GM12878 (cell line): ENCODE measurements around the gene RAPSN. TPM values are rescaled to one million over a fixed set of nuclear protein-coding genes. Genes with fewer than 3 reads are reported as not detected.

ENCODE experiments used
- ATAC-seq: fragments of 200-7000 bp; cut with Tn5 transposase; 3 replicates; pipeline ENCODE4 v1.9.1; 2020; ENCODE audit warnings: mild to moderate bottlenecking, moderate library complexity
- BruUV-seq: library from RNA; stranded (reverse); fragments of 400-500 nt; replicated peaks from 2 replicates; lab custom pipeline; 2021; lab: Mats Ljungman, UMichigan
- CTCF ChIA-PET: fragments of 300-600 bp; sonication (Branson Sonifier 250); formaldehyde crosslinking; extraction: SDS; loops from one replicate; lab custom pipeline; 2021; ENCODE audit warnings: inconsistent platforms; lab: Yijun Ruan, JAX
- POLR2A ChIA-PET: fragments of 350-600 bp; formaldehyde crosslinking; extraction: SDS; loops from one replicate; lab custom pipeline; 2021; ENCODE audit warnings: inconsistent platforms; lab: Charles Lee
- RAD21 ChIA-PET: fragments of 300-600 bp; sonication (Branson Sonifier 250); formaldehyde crosslinking; loops from one replicate; lab custom pipeline; 2023; ENCODE audit warnings: antibody characterized with exemption; ENCODE audit not compliant: unreplicated experiment; lab: Charles Lee
- SMC1A ChIA-PET: fragments of 300-600 bp; sonication (Branson Sonifier 250); formaldehyde crosslinking; loops from one replicate; lab custom pipeline; 2023; ENCODE audit not compliant: unreplicated experiment, uncharacterized antibody; lab: Charles Lee
- DNase-seq: peaks from one replicate; pipeline ENCODE4 v3.0.0-alpha.2; 2011; ENCODE audit warnings: low read depth, low spot score
- FAIRE-seq: peaks from 3 replicates; lab custom pipeline; 2011; peaks lifted over from hg19 to GRCh38; lab: Jason Lieb, UNC
- H2AFZ ChIP-seq: 2 replicates; pipeline ENCODE4 v1.6.0; 2011; ENCODE audit warnings: low read depth, low read length, control low read depth; ENCODE audit not compliant: control insufficient read depth
- H3K27ac ChIP-seq: 2 replicates; pipeline ENCODE4 v1.5.1; 2011; ENCODE audit warnings: control low read depth; ENCODE audit not compliant: control insufficient read depth, insufficient read depth
- H3K27me3 ChIP-seq, 2 experiments: replicated peaks in 1 of 2; 2 replicates each; pipeline versions ENCODE4 v1.6.0 to v1.6.1; 2011; ENCODE audit warnings: low read length in 1 of 2; ENCODE audit not compliant: control insufficient read depth in 2 of 2, insufficient read depth in 2 of 2
- H3K36me3 ChIP-seq, 2 experiments: 2 replicates each; pipeline ENCODE4 v1.5.1; 2011; ENCODE audit warnings: low read length in 1 of 2; ENCODE audit not compliant: control insufficient read depth in 2 of 2, insufficient read depth in 2 of 2
- H3K4me1 ChIP-seq: 2 replicates; pipeline ENCODE4 v1.6.1; 2011; ENCODE audit warnings: mild to moderate bottlenecking, low read length, moderate library complexity, mixed read lengths; ENCODE audit not compliant: control insufficient read depth, insufficient read depth
- H3K4me2 ChIP-seq: 2 replicates; pipeline ENCODE4 v1.6.0; 2011; ENCODE audit warnings: control low read depth; ENCODE audit not compliant: control insufficient read depth, insufficient read depth
- H3K4me3 ChIP-seq: fragments of 200-600 bp; sonication (generic); 2 replicates; pipeline ENCODE4 v1.5.1; 2016
- H3K79me2 ChIP-seq: 2 replicates; pipeline ENCODE4 v1.6.0; 2011; ENCODE audit warnings: low read length; ENCODE audit not compliant: control insufficient read depth, insufficient read depth
- H3K9ac ChIP-seq: 2 replicates; pipeline ENCODE4 v1.8.0; 2011; ENCODE audit warnings: low read length, control low read depth, mixed read lengths; ENCODE audit not compliant: control insufficient read depth, insufficient read depth
- H3K9me3 ChIP-seq: replicated peaks from 3 replicates; pipeline ENCODE4 v1.5.1; 2011; ENCODE audit warnings: mild to moderate bottlenecking, low read length; ENCODE audit not compliant: control insufficient read depth, insufficient read depth
- H4K20me1 ChIP-seq: 2 replicates; pipeline ENCODE4 v1.6.0; 2011; ENCODE audit not compliant: control insufficient read depth, insufficient read depth
- FOS ChIP-seq: IDR thresholded peaks from 3 replicates; pipeline ENCODE4 v1.6.1; 2011; ENCODE audit warnings: borderline replicate concordance; ENCODE audit not compliant: insufficient read length; ENCODE audit errors: extremely low read depth
- FOXM1 ChIP-seq: IDR thresholded peaks from 2 replicates; pipeline ENCODE4 v1.6.1; 2012; ENCODE audit warnings: low read depth, mild to moderate bottlenecking, inconsistent platforms, low read length, moderate library complexity
- RCOR1 ChIP-seq: conservative IDR thresholded peaks from 2 replicates; pipeline ENCODE4 v1.6.1; 2012; ENCODE audit warnings: low read depth, low read length, improper control_type of control experiment
- STAT1 ChIP-seq: fragments of 450-650 bp; conservative IDR thresholded peaks from 2 replicates; pipeline ENCODE4 v1.6.1; 2014; ENCODE audit warnings: antibody characterized with exemption, mild to moderate bottlenecking
- ZNF24 ChIP-seq: fragments of 450-650 bp; IDR thresholded peaks from 2 replicates; pipeline ENCODE4 v1.6.1; 2017; ENCODE audit warnings: antibody characterized with exemption, mild to moderate bottlenecking
- WGBS: methylation state at CpG from one replicate; pipeline ENCODE4 v1.1.6; 2016; ENCODE audit warnings: low lambda C conversion rate; ENCODE audit not compliant: insufficient replicate concordance, insufficient coverage; ENCODE audit errors: missing lambda C conversion rate; 5-methylcytosine and 5-hydroxymethylcytosine counted together
- in situ Hi-C: fragments of 300-500 bp; cut with MboI; formaldehyde crosslinking; loops from 9 replicates; pipeline ENCODE4 v1.14.3; 2018; ENCODE audit warnings: mixed read lengths
- intact Hi-C: fragments of 100-400 bp; cut with micrococcal nuclease; formaldehyde crosslinking; loops from one replicate; pipeline ENCODE4 v1.14.2; 2022; ENCODE audit not compliant: unreplicated experiment
- polyA plus RNA-seq, 11 experiments: library from polyadenylated mRNA; depleted of rRNA in 4 of 11; unstranded in 6 of 11; stranded (reverse) in 5 of 11; fragments of >200 nt; fragmentation: Nextera tagmentation in 4 of 11; fragmentation: Illumina TruSeq in 1 of 11; extraction: Ambion mirVana in 4 of 11; extraction: Trizol in 1 of 11; gene quantifications; 1 replicate in 1 of 11; 2 replicates in 10 of 11; pipeline versions ENCODE4 v1.2.1 to v1.2.3, GENCODE V29; 2011 to 2016; ENCODE audit warnings: inconsistent platforms in 2 of 11, missing spikeins in 2 of 11, low read depth in 1 of 11
- total RNA-seq, 4 experiments: library from RNA; depleted of rRNA in 3 of 4; stranded (reverse); fragments of >200 nt in 3 of 4; fragmentation: Illumina TruSeq in 1 of 4; extraction: Trizol in 1 of 4; gene quantifications; 2 replicates each; pipeline versions ENCODE4 v1.2.1 to v1.2.3, GENCODE V29; 2013 to 2021
- TF ChIP-seq, protein P1 (sequence below): fragments of 450-650 bp; IDR thresholded peaks from 2 replicates; pipeline ENCODE4 v1.6.1; 2016; ENCODE audit warnings: mild to moderate bottlenecking, moderate library complexity, borderline replicate concordance
- TF ChIP-seq, protein P2 (sequence below): IDR thresholded peaks from 2 replicates; pipeline ENCODE4 v1.6.1; 2011; ENCODE audit warnings: low read depth, low read length, improper control_type of control experiment, borderline replicate concordance
- TF ChIP-seq, protein P3 (sequence below): IDR thresholded peaks from 2 replicates; pipeline ENCODE4 v1.6.1; 2011; ENCODE audit warnings: borderline replicate concordance, low read depth, mild to moderate bottlenecking, moderate library complexity, low read length; ENCODE audit not compliant: insufficient read depth, poor library complexity, severe bottlenecking

The RAPSN gene
- total and polyA plus RNA-seq, 10 of the 15 experiments (the other 5 are each of a cell fraction or from before 2014, with no cell fraction given): 0.08 to 0.23 (median 0.14) TPM; not detected in 6

DNA sequence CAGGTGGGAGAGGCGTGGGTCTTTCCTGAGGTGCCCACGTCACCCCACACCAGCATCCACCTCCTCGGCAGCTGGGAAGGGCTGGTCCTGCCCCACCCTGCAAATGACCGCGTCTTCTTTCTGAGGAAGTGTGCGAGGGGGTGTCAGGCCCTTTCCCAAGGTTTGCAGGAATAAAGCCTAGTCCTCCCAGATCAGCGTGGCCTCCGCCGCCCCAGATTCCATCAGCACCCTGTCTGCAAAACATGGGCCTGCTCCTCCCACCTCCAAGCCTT lies 55.0 kb downstream of the RAPSN start (continued):
- TF ChIP-seq, protein P1, sequence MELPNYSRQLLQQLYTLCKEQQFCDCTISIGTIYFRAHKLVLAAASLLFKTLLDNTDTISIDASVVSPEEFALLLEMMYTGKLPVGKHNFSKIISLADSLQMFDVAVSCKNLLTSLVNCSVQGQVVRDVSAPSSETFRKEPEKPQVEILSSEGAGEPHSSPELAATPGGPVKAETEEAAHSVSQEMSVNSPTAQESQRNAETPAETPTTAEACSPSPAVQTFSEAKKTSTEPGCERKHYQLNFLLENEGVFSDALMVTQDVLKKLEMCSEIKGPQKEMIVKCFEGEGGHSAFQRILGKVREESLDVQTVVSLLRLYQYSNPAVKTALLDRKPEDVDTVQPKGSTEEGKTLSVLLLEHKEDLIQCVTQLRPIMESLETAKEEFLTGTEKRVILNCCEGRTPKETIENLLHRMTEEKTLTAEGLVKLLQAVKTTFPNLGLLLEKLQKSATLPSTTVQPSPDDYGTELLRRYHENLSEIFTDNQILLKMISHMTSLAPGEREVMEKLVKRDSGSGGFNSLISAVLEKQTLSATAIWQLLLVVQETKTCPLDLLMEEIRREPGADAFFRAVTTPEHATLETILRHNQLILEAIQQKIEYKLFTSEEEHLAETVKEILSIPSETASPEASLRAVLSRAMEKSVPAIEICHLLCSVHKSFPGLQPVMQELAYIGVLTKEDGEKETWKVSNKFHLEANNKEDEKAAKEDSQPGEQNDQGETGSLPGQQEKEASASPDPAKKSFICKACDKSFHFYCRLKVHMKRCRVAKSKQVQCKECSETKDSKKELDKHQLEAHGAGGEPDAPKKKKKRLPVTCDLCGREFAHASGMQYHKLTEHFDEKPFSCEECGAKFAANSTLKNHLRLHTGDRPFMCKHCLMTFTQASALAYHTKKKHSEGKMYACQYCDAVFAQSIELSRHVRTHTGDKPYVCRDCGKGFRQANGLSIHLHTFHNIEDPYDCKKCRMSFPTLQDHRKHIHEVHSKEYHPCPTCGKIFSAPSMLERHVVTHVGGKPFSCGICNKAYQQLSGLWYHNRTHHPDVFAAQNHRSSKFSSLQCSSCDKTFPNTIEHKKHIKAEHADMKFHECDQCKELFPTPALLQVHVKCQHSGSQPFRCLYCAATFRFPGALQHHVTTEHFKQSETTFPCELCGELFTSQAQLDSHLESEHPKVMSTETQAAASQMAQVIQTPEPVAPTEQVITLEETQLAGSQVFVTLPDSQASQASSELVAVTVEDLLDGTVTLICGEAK: no peak
- TF ChIP-seq FOS: no peak
- TF ChIP-seq STAT1: no peak

DNA sequence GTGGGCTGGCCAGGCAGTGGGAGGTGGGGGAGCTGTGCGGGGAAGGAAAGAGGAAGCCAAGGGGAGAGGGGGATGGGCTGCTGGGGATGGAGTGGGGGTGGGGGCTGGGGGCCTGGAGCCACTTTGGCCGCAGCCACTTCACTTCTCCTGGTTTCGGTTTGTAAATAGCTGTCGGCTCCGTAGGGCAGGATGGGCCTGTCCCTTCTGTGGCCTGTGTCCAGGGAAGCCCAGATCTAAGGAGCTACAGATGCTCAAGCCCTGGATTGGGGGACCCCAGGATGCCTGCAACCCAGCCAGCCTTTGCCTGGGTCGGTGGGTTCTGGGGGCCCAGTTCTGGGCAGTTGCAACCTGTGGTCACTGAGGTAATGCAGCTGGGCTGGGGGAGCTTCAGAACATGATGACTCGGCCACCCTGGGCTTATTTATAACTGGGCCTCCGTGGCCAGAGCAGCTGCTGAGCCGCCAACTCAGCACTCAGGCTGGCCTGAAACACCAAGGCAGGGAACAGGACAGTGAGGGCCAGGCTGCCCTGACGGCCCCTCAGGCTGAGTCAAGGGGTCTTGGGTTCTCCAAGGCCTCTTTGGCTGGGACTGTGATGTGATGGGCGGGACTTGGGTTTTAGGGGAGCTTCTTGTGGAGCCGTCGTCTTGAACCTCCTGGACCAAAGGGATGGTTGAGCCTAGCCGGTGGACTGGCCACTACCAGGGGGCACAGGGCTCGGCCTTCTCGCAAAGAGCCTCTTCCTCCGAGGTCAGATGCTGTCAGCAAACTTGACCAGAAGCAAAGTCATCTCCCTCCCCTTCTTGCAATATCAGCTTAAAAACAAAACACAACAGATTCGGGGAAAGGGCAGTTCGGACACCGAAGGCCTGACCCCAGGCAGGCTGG lies 55.5 kb downstream of the RAPSN start:
- DNase-seq (no peak), FAIRE-seq (no peak), ATAC-seq (no peak)
- no peaks in the 10 kb centered on the region; a peak in 1 of 4 replicates for H3K36me3 ChIP-seq
- no peak overlapping the region for H3K4me2 ChIP-seq
- H3K9me3 ChIP-seq: no peaks in the 10 kb centered on the region
- H3K27me3 ChIP-seq: no peaks in the 10 kb centered on the region
- no peak overlapping the region for H3K9ac ChIP-seq
- ChIA-PET POLR2A (interaction anchor here (0.6 to 8.5 kb wide), 5 partner anchors 9 to 21 kb away, joined by 3 to 94 read pairs (median 4); partner anchors contain the start of gene SPI1), SMC1A (interaction anchor here (1.2 to 5.0 kb wide), 4 partner anchors 9 to 20 kb away, joined by 3 to 36 read pairs (median 14); partner anchors contain the start of gene SPI1), RAD21 (interaction anchor here (1.0 to 1.8 kb wide), 3 partner anchors 14 to 19 kb away, joined by 4 to 8 read pairs (median 7); partner anchors contain the start of gene SPI1), CTCF (interaction anchor here (1.0 to 5.0 kb wide), 4 partner anchors 14 to 20 kb away, joined by 3 to 40 read pairs (median 10); partner anchors contain the start of gene SPI1)
- H4K20me1 ChIP-seq: no peaks in the 10 kb centered on the region
- intact Hi-C loops (no loop called here), in situ Hi-C loops (no loop called here)
- WGBS: 72% methylated on average over 18 of the region's 20 CpGs
- peaks cover 41% of the 10 kb centered on the region for H3K4me1 ChIP-seq
- no TSS peak for BruUV-seq
- H2AFZ ChIP-seq: no peak overlapping the region; the same call in 1 of the 2 replicates
- H3K27ac ChIP-seq: 0 out of 2 replicates have a peak overlapping the region, but pooled peaks have one; percentile 20
- no peaks in the 10 kb centered on the region; the same call in 1 of the 2 replicates for H3K79me2 ChIP-seq
- no peak overlapping the region for H3K4me3 ChIP-seq
- TF ChIP-seq, protein P2, sequence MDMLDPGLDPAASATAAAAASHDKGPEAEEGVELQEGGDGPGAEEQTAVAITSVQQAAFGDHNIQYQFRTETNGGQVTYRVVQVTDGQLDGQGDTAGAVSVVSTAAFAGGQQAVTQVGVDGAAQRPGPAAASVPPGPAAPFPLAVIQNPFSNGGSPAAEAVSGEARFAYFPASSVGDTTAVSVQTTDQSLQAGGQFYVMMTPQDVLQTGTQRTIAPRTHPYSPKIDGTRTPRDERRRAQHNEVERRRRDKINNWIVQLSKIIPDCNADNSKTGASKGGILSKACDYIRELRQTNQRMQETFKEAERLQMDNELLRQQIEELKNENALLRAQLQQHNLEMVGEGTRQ: no peak
- TF ChIP-seq, protein P1: no peak
- TF ChIP-seq, protein P3, sequence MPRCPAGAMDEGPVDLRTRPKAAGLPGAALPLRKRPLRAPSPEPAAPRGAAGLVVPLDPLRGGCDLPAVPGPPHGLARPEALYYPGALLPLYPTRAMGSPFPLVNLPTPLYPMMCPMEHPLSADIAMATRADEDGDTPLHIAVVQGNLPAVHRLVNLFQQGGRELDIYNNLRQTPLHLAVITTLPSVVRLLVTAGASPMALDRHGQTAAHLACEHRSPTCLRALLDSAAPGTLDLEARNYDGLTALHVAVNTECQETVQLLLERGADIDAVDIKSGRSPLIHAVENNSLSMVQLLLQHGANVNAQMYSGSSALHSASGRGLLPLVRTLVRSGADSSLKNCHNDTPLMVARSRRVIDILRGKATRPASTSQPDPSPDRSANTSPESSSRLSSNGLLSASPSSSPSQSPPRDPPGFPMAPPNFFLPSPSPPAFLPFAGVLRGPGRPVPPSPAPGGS: no peak
- TF ChIP-seq ZNF24 (no peak), FOXM1 (no peak), RCOR1 (no peak)
